T47D (cell line): ENCODE results near the gene ANKS3.
A peak's percentile ranks its signal among the peaks of the same experiment; 100 is the strongest.

ENCODE experiments used
- DNase-seq, 2 experiments: peaks; one replicate each; pipeline versions ENCODE4 v3.0.0 to v3.0.0-alpha.2; 2011 to 2012; ENCODE audit warnings: low read depth in 1 of 2, low spot score in 1 of 2
- JUND ChIP-seq: IDR thresholded peaks from 2 replicates; pipeline ENCODE4 v1.6.1; 2012; ENCODE audit warnings: low read depth
- in situ Hi-C: cut with HindIII; loops from 2 replicates; pipeline ENCODE4 v1.10.0; 2016; ENCODE audit warnings: low sequenced_read_pairs, low pct_unique_long_range_greater_than_20kb

Gene ANKS3, protein sequence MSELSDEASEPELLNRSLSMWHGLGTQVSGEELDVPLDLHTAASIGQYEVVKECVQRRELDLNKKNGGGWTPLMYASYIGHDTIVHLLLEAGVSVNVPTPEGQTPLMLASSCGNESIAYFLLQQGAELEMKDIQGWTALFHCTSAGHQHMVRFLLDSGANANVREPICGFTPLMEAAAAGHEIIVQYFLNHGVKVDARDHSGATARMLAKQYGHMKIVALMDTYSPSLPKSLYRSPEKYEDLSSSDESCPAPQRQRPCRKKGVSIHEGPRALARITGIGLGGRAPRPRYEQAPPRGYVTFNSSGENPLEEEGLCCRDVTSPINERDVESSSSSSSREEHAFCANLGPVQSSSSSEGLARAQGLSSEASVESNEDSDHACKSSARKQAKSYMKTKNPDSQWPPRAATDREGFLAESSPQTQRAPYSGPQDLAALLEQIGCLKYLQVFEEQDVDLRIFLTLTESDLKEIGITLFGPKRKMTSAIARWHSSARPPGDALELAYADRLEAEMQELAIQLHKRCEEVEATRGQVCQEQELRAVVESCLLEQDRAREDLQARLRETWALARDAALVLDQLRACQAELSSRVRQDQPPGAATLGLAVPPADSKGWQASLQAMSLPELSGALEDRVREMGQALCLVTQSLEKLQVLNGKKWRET

DNA sequence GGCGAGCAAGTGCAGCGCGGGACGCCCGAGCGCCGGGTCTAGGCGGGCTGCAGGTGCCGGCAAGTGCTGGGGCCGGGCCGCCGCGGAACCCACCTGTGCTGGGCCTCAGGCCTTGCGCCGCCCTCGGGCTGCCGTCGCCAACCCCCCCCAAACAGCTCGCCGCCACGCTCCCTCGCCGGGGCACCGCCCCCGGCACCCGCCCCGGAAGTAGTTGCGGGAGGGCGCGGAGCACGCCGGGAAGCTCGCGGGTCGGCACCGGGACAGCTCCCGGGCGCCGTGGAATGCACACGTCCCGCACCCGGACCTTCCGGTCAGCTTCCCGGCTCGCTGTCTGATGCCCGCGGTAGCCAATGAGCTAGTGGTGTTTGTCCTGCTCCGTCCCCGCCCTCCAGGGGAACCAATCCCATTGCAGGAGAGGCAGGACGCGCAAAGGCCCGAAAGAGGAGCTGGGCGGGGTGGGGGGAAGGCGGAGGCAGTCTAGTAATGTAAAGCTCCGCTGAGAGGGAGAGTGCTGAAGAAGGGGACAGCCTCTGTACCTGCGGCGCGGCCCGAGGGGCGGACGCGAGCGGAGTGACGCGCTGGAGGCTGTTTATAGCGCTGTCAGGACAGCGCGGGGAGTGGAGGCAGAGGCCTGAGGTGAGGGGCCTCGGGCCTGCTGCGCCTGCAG, at the start of gene ANKS3, which contains the start of gene DNAAF8:
ANKS3 (minus strand) TSS at position 209 of the 667 bp plus-strand sequence. CDS start 4,122 bp downstream, outside the sequence.
DNAAF8 (plus strand) TSS at position 475 of the 667 bp plus-strand sequence. CDS start 1,978 bp downstream, outside the sequence.
- peak; percentile 97 to 99 for DNase-seq
- TF ChIP-seq JUND: no peak
- in situ Hi-C loops: no loop called here

DNA sequence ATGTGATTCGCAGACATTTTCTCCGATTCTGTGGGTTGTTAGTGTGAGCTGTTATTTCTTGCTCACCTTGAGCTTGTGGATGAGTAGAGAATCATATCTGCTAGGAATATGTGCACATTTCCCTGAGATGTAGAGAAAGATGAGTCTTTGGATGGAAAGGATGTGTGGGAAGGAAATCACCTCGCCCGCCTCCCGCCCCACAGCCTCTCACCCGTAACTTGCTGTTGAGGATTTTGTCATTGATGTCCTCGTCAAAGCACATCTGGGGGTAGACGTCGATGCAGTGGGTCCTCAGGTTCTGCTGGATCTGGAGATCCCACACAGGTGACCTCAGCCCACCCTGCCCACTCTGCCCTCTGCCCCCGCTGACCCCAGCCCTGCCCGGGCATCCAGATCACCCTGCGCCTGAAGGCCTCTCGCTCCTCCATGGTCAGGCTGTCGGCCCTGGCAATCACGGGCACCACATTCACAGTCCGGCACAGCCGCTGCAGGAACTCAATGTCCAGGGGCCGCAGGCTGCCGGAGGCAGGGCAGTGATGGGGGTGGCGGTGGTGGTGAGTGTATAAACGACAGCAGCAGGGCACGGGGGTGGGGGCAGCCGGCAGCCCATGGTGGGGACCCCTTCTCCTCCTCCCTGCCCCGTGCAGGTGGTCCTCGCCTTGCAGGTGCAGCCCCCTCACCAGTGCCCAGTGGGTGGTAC, 49.3 kb upstream of the ANKS3 start:
- no peak for TF ChIP-seq JUND
- in situ Hi-C loops: no loop called here
- DNase-seq: no peak

- in situ Hi-C loops: no loop called here
- DNase-seq: no peak
- no peak for TF ChIP-seq JUND
Observed at GRCh38 chr16:4780235-4780634, 46.2 kb upstream of the ANKS3 start.

GRCh38 chr16:4778050-4778392, 44.0 kb upstream of the ANKS3 start:
- TF ChIP-seq JUND: no peak

GRCh38 chr16:4777339-4778049, 43.4 kb upstream of the ANKS3 start:
- DNase-seq: no peak
- TF ChIP-seq JUND: no peak
- in situ Hi-C loops: no loop called here

More at GRCh38 chr16:4778050-4778392, 44.0 kb upstream of the ANKS3 start:
- DNase-seq: no peak
- in situ Hi-C loops: no loop called here

DNA sequence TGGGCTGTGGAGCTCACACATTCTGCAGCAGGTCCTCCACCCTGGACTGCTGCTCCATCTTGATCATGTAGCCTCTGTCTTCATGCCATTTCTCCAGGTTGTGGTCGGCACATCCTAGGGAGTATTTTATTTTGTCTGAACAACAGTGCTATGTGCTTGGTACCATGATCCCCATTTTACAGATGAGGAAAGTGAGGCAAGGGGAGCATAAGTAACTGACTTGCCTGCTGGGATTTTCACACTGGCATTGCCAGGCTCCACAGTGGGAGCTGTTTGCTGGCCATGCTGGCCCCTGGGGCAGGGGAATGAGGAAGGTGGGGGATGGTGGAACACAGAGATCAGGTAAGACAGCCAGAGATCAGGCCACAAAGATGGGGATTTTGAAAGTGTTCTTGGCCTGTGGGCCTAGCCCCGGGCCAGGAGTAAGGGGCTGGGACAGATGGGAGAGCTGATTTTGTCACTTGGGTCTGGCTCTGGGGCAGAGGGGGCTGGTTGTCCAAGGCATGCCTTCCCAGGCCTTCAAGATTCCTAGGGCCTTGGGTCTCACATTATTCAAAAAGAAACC, 42.2 kb upstream of the ANKS3 start:
- DNase-seq: no peak
- in situ Hi-C loops: no loop called here
- no peak for TF ChIP-seq JUND

- no peak for TF ChIP-seq JUND
- in situ Hi-C loops: no loop called here
- no peak for DNase-seq
Observed at GRCh38 chr16:4775005-4775404, 40.9 kb upstream of the ANKS3 start.

- in situ Hi-C loops: no loop called here
- no peak for DNase-seq
- TF ChIP-seq JUND: no peak
Observed at GRCh38 chr16:4772351-4772750, 38.3 kb upstream of the ANKS3 start.

DNA sequence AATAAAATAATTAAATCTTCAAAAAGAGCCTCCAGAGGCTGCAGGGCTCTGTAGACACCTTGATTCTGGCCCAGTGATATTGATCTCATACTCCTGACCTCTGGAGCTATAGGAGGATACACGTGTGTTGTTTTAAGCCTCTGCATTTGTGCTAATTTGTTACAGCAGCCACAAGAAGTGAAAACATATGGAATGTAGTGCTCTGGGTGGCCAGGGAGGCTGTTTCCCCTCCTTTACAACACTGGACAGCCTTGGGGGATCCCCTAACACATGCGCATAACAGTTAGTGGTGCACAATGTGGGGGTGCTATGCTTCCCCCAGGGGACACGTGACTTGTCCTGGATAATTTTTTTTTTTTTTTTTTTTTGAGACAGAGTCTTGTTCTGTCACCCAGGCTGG, 37.6 kb upstream of the ANKS3 start:
- TF ChIP-seq JUND: no peak
- DNase-seq: no peak
- in situ Hi-C loops: no loop called here

DNA sequence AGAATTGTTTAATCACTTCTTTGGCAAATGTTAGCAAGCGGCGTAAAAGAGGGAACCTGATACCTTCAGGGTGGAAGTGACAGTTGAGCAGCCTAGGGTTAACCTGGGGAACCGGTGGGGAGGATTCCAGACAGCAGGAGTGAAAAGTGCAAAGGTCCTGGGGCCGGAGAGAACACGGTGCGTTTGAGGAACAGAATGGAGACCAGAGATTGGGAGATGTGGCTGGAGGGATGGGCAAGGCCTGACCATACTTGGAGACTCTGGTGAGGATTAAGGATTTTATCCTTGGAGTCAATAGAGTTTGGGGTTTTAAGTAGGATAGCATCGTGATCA, 35.2 kb upstream of the ANKS3 start:
- in situ Hi-C loops: no loop called here
- TF ChIP-seq JUND: no peak
- peak in 1 of 2 experiments; percentile 17 for DNase-seq

DNA sequence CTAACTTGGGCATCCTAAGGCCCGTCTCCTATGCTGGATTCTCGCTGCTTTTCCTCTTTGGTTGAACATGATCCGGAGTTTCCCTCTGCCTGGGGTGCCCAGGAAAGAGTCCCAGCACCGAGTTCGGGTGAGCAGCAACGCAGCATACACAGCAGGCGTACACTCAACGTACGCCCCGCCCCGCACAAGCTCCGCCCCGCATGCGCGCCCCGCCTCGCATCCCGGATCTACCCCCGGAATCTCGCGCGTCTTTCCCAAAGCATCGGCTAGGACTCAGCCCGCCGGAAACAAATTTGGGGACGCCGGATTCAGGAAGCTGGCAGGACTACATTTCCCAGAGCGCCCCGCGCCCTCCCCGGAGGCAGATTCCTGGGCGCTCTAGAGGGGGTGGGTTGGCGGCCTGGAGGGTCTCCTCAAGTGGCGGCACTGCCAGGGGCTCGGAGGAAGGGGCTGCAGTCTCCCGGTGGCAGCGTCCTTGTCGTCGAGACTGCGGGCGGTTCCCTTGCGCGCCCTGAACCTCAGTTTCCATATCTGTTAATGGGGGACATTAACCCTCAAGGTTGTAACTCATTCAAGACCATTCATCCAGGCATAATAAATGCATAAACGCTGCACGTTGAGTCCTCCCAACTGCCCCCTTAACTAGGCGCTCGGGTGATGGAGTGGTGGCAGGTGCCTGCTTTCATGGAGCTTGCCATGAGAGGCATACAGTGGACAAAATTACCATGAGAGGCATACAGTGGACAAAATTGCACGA, 34.7 kb upstream of the ANKS3 start:
- TF ChIP-seq JUND: no peak
- in situ Hi-C loops: no loop called here

More for the DNA sequence above, 34.7 kb upstream of the ANKS3 start:
- peak; percentile 90 to 98 for DNase-seq
